ENCODE results near the gene HDDC2. TPM values are rescaled to one million over a fixed set of nuclear protein-coding genes. Genes with fewer than 3 reads are reported as not detected.

The HDDC2 gene
- total RNA-seq, 1 experiment from 2014 or later = 96.8 TPM

- no peaks in the 10 kb centered on the region for H3F3A ChIP-seq (ENCODE audit: low read length, unreplicated experiment)
- intact Hi-C loops (cut with micrococcal nuclease) = loop anchor here (5.0 kb wide), 1 partner anchor 101 kb away; no protein-coding TSS in a partner anchor
- ChIA-PET CTCF (no interaction called here), POLR2A (ENCODE audit: unreplicated experiment) (no interaction called here)
- no peak overlapping the region for H2AFZ ChIP-seq (ENCODE audit: low read length)
- H3K4me3 ChIP-seq (ENCODE audit: low read length) = no peak overlapping the region
- peaks cover 8% of the 10 kb centered on the region for H3K4me1 ChIP-seq (ENCODE audit: insufficient read depth, low read length)
- no peak overlapping the region for H3K9ac ChIP-seq (ENCODE audit: low read length)
- no peak overlapping the region for H3K4me2 ChIP-seq (ENCODE audit: low read length)
- H3K79me2 ChIP-seq (ENCODE audit: low read length) = peaks cover 22% of the 10 kb centered on the region
- no peaks in the 10 kb centered on the region for H3K9me3 ChIP-seq (ENCODE audit: low read length)
- no peaks in the 10 kb centered on the region for H4K20me1 ChIP-seq (ENCODE audit: low read length)
- H3K36me3 ChIP-seq (ENCODE audit: low read depth, low read length) = peaks cover 5% of the 10 kb centered on the region; the same call in 1 of the 2 replicates
- H3K27ac ChIP-seq (ENCODE audit: low read length) = no peak overlapping the region
- ATAC-seq (no peak), DNase-seq (no peak)
- no peak for TF ChIP-seq CTCF (conservative IDR thresholded peaks at IDR 0.05; ENCODE audit: low read depth, low read length)
- TF ChIP-seq EZH2 (IDR thresholded peaks at IDR 0.05; ENCODE audit: low read length, unreplicated experiment) = no peak
- no peak for TF ChIP-seq EZH2phosphoT487 (IDR thresholded peaks at IDR 0.05; ENCODE audit: borderline replicate concordance, low read length)
- no TSS peak for BruUV-seq (replicated peaks)
- no peaks in the 10 kb centered on the region for H3K27me3 ChIP-seq (ENCODE audit: low read length)
- no peaks in the 10 kb centered on the region for H3K9me2 ChIP-seq (replicated peaks; ENCODE audit: low read length)
Measured at GRCh38 chr6:125303512-125303854, 1.7 kb upstream of the HDDC2 start.

- ATAC-seq (no peak), DNase-seq (no peak)
- H4K20me1 ChIP-seq (ENCODE audit: low read length) = no peaks in the 10 kb centered on the region
- POLR2A ChIA-PET (ENCODE audit: unreplicated experiment) = no interaction called here
- H3K9me2 ChIP-seq (replicated peaks; ENCODE audit: low read length) = no peaks in the 10 kb centered on the region
- H3K27ac ChIP-seq (ENCODE audit: low read length) = no peak overlapping the region
- H3K27me3 ChIP-seq (ENCODE audit: low read length) = no peaks in the 10 kb centered on the region
- H3K4me3 ChIP-seq (ENCODE audit: low read length) = no peak overlapping the region
- CTCF ChIA-PET = no interaction called here
- peaks cover 22% of the 10 kb centered on the region for H3K79me2 ChIP-seq (ENCODE audit: low read length)
- BruUV-seq (replicated peaks) = no TSS peak
- H3K9me3 ChIP-seq (ENCODE audit: low read length) = no peaks in the 10 kb centered on the region
- H2AFZ ChIP-seq (ENCODE audit: low read length) = no peak overlapping the region
- H3K4me2 ChIP-seq (ENCODE audit: low read length) = no peak overlapping the region
- no peak for TF ChIP-seq EZH2phosphoT487 (IDR thresholded peaks at IDR 0.05; ENCODE audit: borderline replicate concordance, low read length)
- TF ChIP-seq EZH2 (IDR thresholded peaks at IDR 0.05; ENCODE audit: low read length, unreplicated experiment) = no peak
- no peak for TF ChIP-seq CTCF (conservative IDR thresholded peaks at IDR 0.05; ENCODE audit: low read depth, low read length)
- H3F3A ChIP-seq (ENCODE audit: low read length, unreplicated experiment) = no peaks in the 10 kb centered on the region
- no peak overlapping the region for H3K9ac ChIP-seq (ENCODE audit: low read length)
- intact Hi-C loops (cut with micrococcal nuclease) = loop anchor here (5.0 kb wide), 1 partner anchor 101 kb away; no protein-coding TSS in a partner anchor
- H3K4me1 ChIP-seq (ENCODE audit: insufficient read depth, low read length) = peaks cover 8% of the 10 kb centered on the region
- H3K36me3 ChIP-seq (ENCODE audit: low read depth, low read length) = peaks cover 7% of the 10 kb centered on the region; the same call in 1 of the 2 replicates
Measured at GRCh38 chr6:125302840-125303511, 1.2 kb upstream of the HDDC2 start.

- TF ChIP-seq CTCF (conservative IDR thresholded peaks at IDR 0.05; ENCODE audit: low read depth, low read length) = no peak
- no peak for TF ChIP-seq EZH2phosphoT487 (IDR thresholded peaks at IDR 0.05; ENCODE audit: borderline replicate concordance, low read length)
- no peak for TF ChIP-seq EZH2 (IDR thresholded peaks at IDR 0.05; ENCODE audit: low read length, unreplicated experiment)
- H3K27me3 ChIP-seq (ENCODE audit: low read length) = no peaks in the 10 kb centered on the region
- H3K4me1 ChIP-seq (ENCODE audit: insufficient read depth, low read length) = peaks cover 8% of the 10 kb centered on the region
- H3K79me2 ChIP-seq (ENCODE audit: low read length) = peaks cover 22% of the 10 kb centered on the region
- H4K20me1 ChIP-seq (ENCODE audit: low read length) = no peaks in the 10 kb centered on the region
- no peaks in the 10 kb centered on the region for H3K9me3 ChIP-seq (ENCODE audit: low read length)
- POLR2A ChIA-PET (ENCODE audit: unreplicated experiment) = no interaction called here
- H3K4me2 ChIP-seq (ENCODE audit: low read length) = peak overlapping the region; percentile 93
- H3K9ac ChIP-seq (ENCODE audit: low read length) = peak overlapping the region; percentile 92
- H3K4me3 ChIP-seq (ENCODE audit: low read length) = peak overlapping the region; percentile 70
- BruUV-seq (replicated peaks) = no TSS peak
- CTCF ChIA-PET = interaction anchor here (0.9 kb wide), 1 partner anchor 99 kb away, joined by 3 read pairs; no protein-coding TSS in a partner anchor
- H3K36me3 ChIP-seq (ENCODE audit: low read depth, low read length) = peaks cover 10% of the 10 kb centered on the region; the same call in 1 of the 2 replicates
- DNase-seq (peak; percentile 5), ATAC-seq (peak; percentile 10; the same call in 1 of the 2 replicates)
- H3F3A ChIP-seq (ENCODE audit: low read length, unreplicated experiment) = no peaks in the 10 kb centered on the region
- intact Hi-C loops (cut with micrococcal nuclease) = loop anchor here (1.0 to 5.0 kb wide), 2 partner anchors 99 to 148 kb away; partner anchors contain the start of gene TPD52L1
- H3K9me2 ChIP-seq (replicated peaks; ENCODE audit: low read length) = no peaks in the 10 kb centered on the region
- peak overlapping the region; percentile 85 for H2AFZ ChIP-seq (ENCODE audit: low read length)
- H3K27ac ChIP-seq (ENCODE audit: low read length) = no peak overlapping the region
Measured at GRCh38 chr6:125300992-125301434, 754 bp downstream of the HDDC2 start.
